Measurements from ENCODE around the gene APOM. TPM values are rescaled to one million over a fixed set of nuclear protein-coding genes. Genes with fewer than 3 reads are reported as not detected.

Gene APOM
- total RNA-seq, 1 donor from 2014 or later = 11.2 TPM

GRCh38 chr6:31686483-31686882, 30.8 kb downstream of the APOM start:
- Mint-ChIP-seq H3K4me3 (no peak overlapping the region), H3K4me1 (ENCODE audit: unreplicated experiment) (peaks cover 10% of the 10 kb centered on the region), H3K9me3 (no peaks in the 10 kb centered on the region), H3K36me3 (peaks cover 13% of the 10 kb centered on the region), H3K27me3 (no peaks in the 10 kb centered on the region), H3K27ac (peak overlapping the region; percentile 10)
- TF ChIP-seq CTCF (conservative IDR thresholded peaks at IDR 0.05) = no peak
- DNase-seq (ENCODE audit: extremely low spot score, unreplicated experiment) = no peak

GRCh38 chr6:31687321-31687720, 31.6 kb downstream of the APOM start:
- no peaks in the 10 kb centered on the region for H3K27me3 Mint-ChIP-seq
- TF ChIP-seq CTCF (conservative IDR thresholded peaks at IDR 0.05) = no peak
- no peak for DNase-seq (ENCODE audit: extremely low spot score, unreplicated experiment)
- peaks cover 13% of the 10 kb centered on the region for H3K36me3 Mint-ChIP-seq
- H3K9me3 Mint-ChIP-seq = no peaks in the 10 kb centered on the region
- no peak overlapping the region for H3K4me3 Mint-ChIP-seq
- H3K27ac Mint-ChIP-seq = no peak overlapping the region
- peaks cover 7% of the 10 kb centered on the region for H3K4me1 Mint-ChIP-seq (ENCODE audit: unreplicated experiment)

GRCh38 chr6:31687860-31688693, 32.4 kb downstream of the APOM start:
- H3K36me3 Mint-ChIP-seq = peaks cover 13% of the 10 kb centered on the region
- no peaks in the 10 kb centered on the region for H3K9me3 Mint-ChIP-seq
- H3K27ac Mint-ChIP-seq = no peak overlapping the region
- H3K4me1 Mint-ChIP-seq (ENCODE audit: unreplicated experiment) = peaks cover 6% of the 10 kb centered on the region
- no peaks in the 10 kb centered on the region for H3K27me3 Mint-ChIP-seq
- no peak for DNase-seq (ENCODE audit: extremely low spot score, unreplicated experiment)
- TF ChIP-seq CTCF (conservative IDR thresholded peaks at IDR 0.05) = no peak
- H3K4me3 Mint-ChIP-seq = no peak overlapping the region

- no peak for DNase-seq (ENCODE audit: extremely low spot score, unreplicated experiment)
- peak; percentile 57 for TF ChIP-seq CTCF (conservative IDR thresholded peaks at IDR 0.05)
- Mint-ChIP-seq H3K4me1 (ENCODE audit: unreplicated experiment) (no peaks in the 10 kb centered on the region), H3K27ac (peak overlapping the region; percentile 90), H3K36me3 (peaks cover 13% of the 10 kb centered on the region), H3K4me3 (no peak overlapping the region), H3K9me3 (no peaks in the 10 kb centered on the region), H3K27me3 (no peaks in the 10 kb centered on the region)
Measured at GRCh38 chr6:31689249-31690110, 33.8 kb downstream of the APOM start.

- Mint-ChIP-seq H3K27me3 (no peaks in the 10 kb centered on the region), H3K27ac (peak overlapping the region; percentile 90), H3K4me1 (ENCODE audit: unreplicated experiment) (no peaks in the 10 kb centered on the region), H3K36me3 (peaks cover 13% of the 10 kb centered on the region), H3K4me3 (peak overlapping the region; percentile 31), H3K9me3 (no peaks in the 10 kb centered on the region)
- no peak for TF ChIP-seq CTCF (conservative IDR thresholded peaks at IDR 0.05)
- no peak for DNase-seq (ENCODE audit: extremely low spot score, unreplicated experiment)
Measured at GRCh38 chr6:31690231-31691077, 34.8 kb downstream of the APOM start.
